Measurements from ENCODE around the gene RECQL5.

- TF ChIP-seq POLR2AphosphoS5 (IDR thresholded peaks at IDR 0.05): no peak
- TF ChIP-seq, protein P1, sequence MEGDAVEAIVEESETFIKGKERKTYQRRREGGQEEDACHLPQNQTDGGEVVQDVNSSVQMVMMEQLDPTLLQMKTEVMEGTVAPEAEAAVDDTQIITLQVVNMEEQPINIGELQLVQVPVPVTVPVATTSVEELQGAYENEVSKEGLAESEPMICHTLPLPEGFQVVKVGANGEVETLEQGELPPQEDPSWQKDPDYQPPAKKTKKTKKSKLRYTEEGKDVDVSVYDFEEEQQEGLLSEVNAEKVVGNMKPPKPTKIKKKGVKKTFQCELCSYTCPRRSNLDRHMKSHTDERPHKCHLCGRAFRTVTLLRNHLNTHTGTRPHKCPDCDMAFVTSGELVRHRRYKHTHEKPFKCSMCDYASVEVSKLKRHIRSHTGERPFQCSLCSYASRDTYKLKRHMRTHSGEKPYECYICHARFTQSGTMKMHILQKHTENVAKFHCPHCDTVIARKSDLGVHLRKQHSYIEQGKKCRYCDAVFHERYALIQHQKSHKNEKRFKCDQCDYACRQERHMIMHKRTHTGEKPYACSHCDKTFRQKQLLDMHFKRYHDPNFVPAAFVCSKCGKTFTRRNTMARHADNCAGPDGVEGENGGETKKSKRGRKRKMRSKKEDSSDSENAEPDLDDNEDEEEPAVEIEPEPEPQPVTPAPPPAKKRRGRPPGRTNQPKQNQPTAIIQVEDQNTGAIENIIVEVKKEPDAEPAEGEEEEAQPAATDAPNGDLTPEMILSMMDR (IDR thresholded peaks at IDR 0.05 in 8 of 11, conservative IDR thresholded peaks at IDR 0.05 in 3 of 11): no peak
- TF ChIP-seq POLR2A (IDR thresholded peaks at IDR 0.05): no peak
Observed at GRCh38 chr17:75614006-75614405, 52.9 kb downstream of the RECQL5 start.
